ENCODE data around the gene NTRK2. TPM values are rescaled to one million over a fixed set of nuclear protein-coding genes. Genes with fewer than 3 reads are reported as not detected.

NTRK2 gene
- total RNA-seq, 1 donor from 2014 or later, result 26.6 TPM

DNA sequence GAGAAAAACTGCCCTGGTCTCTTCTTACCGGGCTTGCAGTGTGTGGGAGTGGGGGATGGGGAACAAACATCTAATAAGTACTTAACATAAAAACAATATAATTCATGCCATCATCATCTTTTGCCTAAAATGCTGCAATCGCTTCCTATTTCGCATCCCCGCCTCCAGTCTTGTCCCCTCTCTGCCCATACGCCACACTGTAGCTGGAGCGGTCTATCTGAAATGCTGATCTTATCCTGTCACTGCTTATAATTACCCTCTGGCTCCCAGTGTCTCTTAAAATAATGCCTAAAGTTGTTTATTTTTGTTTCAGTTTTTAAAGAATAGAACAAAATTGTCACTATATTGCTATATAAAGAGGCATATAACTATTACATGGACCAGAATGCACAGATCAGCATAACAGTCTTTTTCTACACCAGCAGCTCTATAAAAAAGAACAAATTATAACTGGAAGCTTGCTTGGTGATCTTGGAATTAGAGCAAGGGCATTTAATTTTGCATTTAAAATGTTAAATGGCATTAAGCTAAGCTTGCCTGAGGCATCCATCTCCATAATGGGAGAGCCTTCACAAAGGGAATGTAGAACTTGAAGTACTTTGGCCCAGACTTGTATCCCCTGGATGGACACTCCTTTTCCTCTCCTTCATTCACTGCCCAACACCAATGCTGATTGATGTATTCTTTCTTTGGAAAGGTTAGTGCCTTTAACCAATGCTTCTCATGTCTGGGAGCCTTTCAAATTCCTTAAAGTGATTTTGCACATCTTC lies 12.2 kb downstream of the NTRK2 start:
- H3K36me3 ChIP-seq (ENCODE audit: control insufficient read depth in 3 of 3, insufficient read depth in 3 of 3, low read length in 3 of 3), result no peaks in the 10 kb centered on the region
- no peaks in the 10 kb centered on the region for H3K9me3 ChIP-seq (ENCODE audit: control insufficient read depth in 3 of 3, low read length in 3 of 3)
- H3K9ac ChIP-seq (ENCODE audit: low read depth in 1 of 3, low read length in 3 of 3), result no peak overlapping the region
- H3K4me3 ChIP-seq (ENCODE audit: low read length in 3 of 3), result no peak overlapping the region
- H3K27me3 ChIP-seq (ENCODE audit: control insufficient read depth in 3 of 3, insufficient read depth in 3 of 3, low read length in 3 of 3), result no peaks in the 10 kb centered on the region
- no peaks in the 10 kb centered on the region for H3K4me1 ChIP-seq (ENCODE audit: control insufficient read depth in 3 of 3, insufficient read depth in 3 of 3, low read length in 3 of 3)
- no peak overlapping the region for H3K27ac ChIP-seq (ENCODE audit: low read depth, low read length)

DNA sequence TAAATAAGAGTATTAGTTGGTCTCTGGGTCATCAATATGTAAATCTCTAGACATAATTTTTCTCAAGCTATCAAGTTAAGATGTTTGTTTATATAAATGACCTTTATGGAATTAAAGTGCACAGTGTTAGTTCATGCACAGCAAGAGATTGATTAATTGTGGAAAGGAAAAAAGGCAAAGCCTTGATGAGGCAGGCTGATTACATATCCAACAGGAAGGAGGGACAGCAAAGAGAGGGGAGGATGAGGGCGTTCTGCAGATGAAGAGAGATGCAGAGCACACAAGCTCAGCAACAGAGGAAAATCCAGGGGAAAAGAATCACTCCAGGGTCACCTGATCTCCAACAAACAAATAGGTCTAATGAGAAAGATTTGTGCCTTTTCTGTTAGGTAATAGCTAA lies 16.5 kb downstream of the NTRK2 start:
- Histone ChIP-seq H3K27ac (ENCODE audit: low read depth, low read length) (no peak overlapping the region), H3K4me3 (ENCODE audit: low read length in 3 of 3) (no peak overlapping the region), H3K36me3 (ENCODE audit: control insufficient read depth in 3 of 3, insufficient read depth in 3 of 3, low read length in 3 of 3) (no peaks in the 10 kb centered on the region), H3K9me3 (ENCODE audit: control insufficient read depth in 3 of 3, low read length in 3 of 3) (no peaks in the 10 kb centered on the region), H3K27me3 (ENCODE audit: control insufficient read depth in 3 of 3, insufficient read depth in 3 of 3, low read length in 3 of 3) (no peaks in the 10 kb centered on the region), H3K4me1 (ENCODE audit: control insufficient read depth in 3 of 3, insufficient read depth in 3 of 3, low read length in 3 of 3) (no peaks in the 10 kb centered on the region), H3K9ac (ENCODE audit: low read depth in 1 of 3, low read length in 3 of 3) (no peak overlapping the region)

DNA sequence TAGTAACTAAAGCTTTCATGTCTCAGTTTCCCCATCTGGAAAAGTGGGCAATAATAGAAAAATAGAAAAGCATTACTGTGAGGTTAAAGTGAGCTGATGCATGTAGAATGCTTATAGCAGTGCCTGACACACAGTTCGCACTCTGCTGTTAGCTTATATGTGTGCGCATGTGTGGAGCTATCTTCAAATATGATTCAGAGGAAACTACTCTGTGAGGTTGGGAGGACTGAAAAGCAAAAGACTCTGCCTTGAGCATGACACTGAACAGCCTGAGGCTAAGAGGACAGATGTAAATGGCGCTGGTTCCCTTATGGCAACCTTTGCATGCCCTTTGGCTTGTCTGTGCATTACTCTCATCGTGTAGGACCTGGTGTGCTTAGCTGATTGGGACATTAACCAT lies 19.4 kb downstream of the NTRK2 start:
- Histone ChIP-seq H3K9me3 (ENCODE audit: control insufficient read depth in 3 of 3, low read length in 3 of 3) (no peaks in the 10 kb centered on the region), H3K9ac (ENCODE audit: low read depth in 1 of 3, low read length in 3 of 3) (no peak overlapping the region), H3K36me3 (ENCODE audit: control insufficient read depth in 3 of 3, insufficient read depth in 3 of 3, low read length in 3 of 3) (no peaks in the 10 kb centered on the region)

DNA sequence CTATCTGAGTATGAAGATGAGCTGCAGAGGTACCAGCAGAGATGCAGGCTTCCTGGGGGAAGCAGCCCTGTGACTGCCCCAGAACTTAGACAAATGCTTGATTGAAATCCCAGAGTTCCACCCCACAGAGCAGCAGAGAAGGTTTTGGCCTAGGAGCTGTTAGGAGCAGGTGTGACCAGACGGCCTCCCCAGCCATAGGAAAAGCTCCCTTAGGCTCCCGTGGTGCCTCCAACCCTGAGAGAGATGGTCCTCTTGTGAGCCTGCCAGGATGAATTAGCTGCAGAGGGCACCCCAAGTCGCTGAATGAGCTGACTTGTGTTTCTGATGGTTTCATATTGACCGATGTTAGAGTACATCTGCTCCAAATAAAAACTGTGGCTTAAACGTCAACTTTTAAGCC lies 22.1 kb downstream of the NTRK2 start:
- H3K27me3 ChIP-seq (ENCODE audit: control insufficient read depth in 3 of 3, insufficient read depth in 3 of 3, low read length in 3 of 3), result no peaks in the 10 kb centered on the region
- peaks cover 0 to 4% (median 0%) of the 10 kb centered on the region in 3 donors for H3K4me1 ChIP-seq (ENCODE audit: control insufficient read depth in 3 of 3, insufficient read depth in 3 of 3, low read length in 3 of 3)
- no peak overlapping the region for H3K9ac ChIP-seq (ENCODE audit: low read depth in 1 of 3, low read length in 3 of 3)
- H3K36me3 ChIP-seq (ENCODE audit: control insufficient read depth in 3 of 3, insufficient read depth in 3 of 3, low read length in 3 of 3), result no peaks in the 10 kb centered on the region
- H3K9me3 ChIP-seq (ENCODE audit: control insufficient read depth in 3 of 3, low read length in 3 of 3), result no peaks in the 10 kb centered on the region
- H3K4me3 ChIP-seq (ENCODE audit: low read length in 3 of 3), result no peak overlapping the region
- no peak overlapping the region for H3K27ac ChIP-seq (ENCODE audit: low read depth, low read length)

More for the DNA sequence above, 19.4 kb downstream of the NTRK2 start:
- peaks cover 0 to 4% (median 0%) of the 10 kb centered on the region in 3 donors for H3K4me1 ChIP-seq (ENCODE audit: control insufficient read depth in 3 of 3, insufficient read depth in 3 of 3, low read length in 3 of 3)
- H3K27me3 ChIP-seq (ENCODE audit: control insufficient read depth in 3 of 3, insufficient read depth in 3 of 3, low read length in 3 of 3), result no peaks in the 10 kb centered on the region
- H3K4me3 ChIP-seq (ENCODE audit: low read length in 3 of 3), result no peak overlapping the region
- H3K27ac ChIP-seq (ENCODE audit: low read depth, low read length), result no peak overlapping the region

DNA sequence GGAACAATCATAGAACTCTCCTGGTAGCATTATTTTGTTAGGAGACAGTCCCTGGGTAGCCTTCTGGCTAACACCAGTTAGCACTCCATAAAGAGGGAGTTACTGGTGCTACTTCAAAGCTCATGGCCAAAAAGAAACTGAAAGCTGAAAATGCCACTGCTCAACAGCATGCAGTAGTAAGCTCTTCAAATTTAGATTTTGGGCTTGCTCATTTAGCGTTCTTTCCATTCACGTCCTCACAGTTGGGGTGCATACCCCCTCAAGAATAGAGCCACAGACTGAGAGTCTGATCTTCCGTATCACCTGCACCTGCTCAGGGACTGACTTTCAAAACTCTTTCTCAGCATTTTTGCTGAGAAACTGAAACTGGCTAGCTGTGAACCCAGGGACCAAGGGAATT lies 24.7 kb downstream of the NTRK2 start:
- Histone ChIP-seq H3K36me3 (ENCODE audit: control insufficient read depth in 3 of 3, insufficient read depth in 3 of 3, low read length in 3 of 3) (no peaks in the 10 kb centered on the region), H3K4me1 (ENCODE audit: control insufficient read depth in 3 of 3, insufficient read depth in 3 of 3, low read length in 3 of 3) (peaks cover 0 to 4% (median 0%) of the 10 kb centered on the region in 3 donors), H3K4me3 (ENCODE audit: low read length in 3 of 3) (no peak overlapping the region), H3K9ac (ENCODE audit: low read depth in 1 of 3, low read length in 3 of 3) (no peak overlapping the region), H3K27ac (ENCODE audit: low read depth, low read length) (no peak overlapping the region), H3K9me3 (ENCODE audit: control insufficient read depth in 3 of 3, low read length in 3 of 3) (no peaks in the 10 kb centered on the region), H3K27me3 (ENCODE audit: control insufficient read depth in 3 of 3, insufficient read depth in 3 of 3, low read length in 3 of 3) (no peaks in the 10 kb centered on the region)

DNA sequence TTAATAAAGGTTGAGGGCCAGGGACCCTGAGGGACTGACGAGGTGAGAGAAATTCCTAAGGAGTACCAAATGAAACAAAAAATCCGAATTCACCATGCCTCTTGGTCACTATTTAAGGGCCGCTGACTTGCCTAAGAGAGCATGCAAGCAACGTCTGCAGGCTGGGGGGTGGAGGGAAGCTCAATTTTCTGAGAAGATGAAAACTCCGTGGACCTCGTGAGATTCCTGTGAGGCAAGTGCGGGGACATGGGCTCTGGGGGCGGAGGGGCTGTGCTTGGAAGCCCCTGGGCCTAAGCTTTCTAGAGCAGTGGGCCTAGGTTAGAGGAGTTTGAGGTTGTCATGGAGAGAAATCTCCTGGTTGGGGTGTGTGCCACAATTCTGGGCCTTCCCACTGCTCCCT lies 27.5 kb downstream of the NTRK2 start:
- no peak overlapping the region for H3K27ac ChIP-seq (ENCODE audit: low read depth, low read length)
- no peaks in the 10 kb centered on the region for H3K9me3 ChIP-seq (ENCODE audit: control insufficient read depth in 3 of 3, low read length in 3 of 3)
- no peak overlapping the region for H3K9ac ChIP-seq (ENCODE audit: low read depth in 1 of 3, low read length in 3 of 3)
- no peak overlapping the region for H3K4me3 ChIP-seq (ENCODE audit: low read length in 3 of 3)
- no peaks in the 10 kb centered on the region for H3K4me1 ChIP-seq (ENCODE audit: control insufficient read depth in 3 of 3, insufficient read depth in 3 of 3, low read length in 3 of 3)
- H3K36me3 ChIP-seq (ENCODE audit: control insufficient read depth in 3 of 3, insufficient read depth in 3 of 3, low read length in 3 of 3), result no peaks in the 10 kb centered on the region
- no peaks in the 10 kb centered on the region for H3K27me3 ChIP-seq (ENCODE audit: control insufficient read depth in 3 of 3, insufficient read depth in 3 of 3, low read length in 3 of 3)

DNA sequence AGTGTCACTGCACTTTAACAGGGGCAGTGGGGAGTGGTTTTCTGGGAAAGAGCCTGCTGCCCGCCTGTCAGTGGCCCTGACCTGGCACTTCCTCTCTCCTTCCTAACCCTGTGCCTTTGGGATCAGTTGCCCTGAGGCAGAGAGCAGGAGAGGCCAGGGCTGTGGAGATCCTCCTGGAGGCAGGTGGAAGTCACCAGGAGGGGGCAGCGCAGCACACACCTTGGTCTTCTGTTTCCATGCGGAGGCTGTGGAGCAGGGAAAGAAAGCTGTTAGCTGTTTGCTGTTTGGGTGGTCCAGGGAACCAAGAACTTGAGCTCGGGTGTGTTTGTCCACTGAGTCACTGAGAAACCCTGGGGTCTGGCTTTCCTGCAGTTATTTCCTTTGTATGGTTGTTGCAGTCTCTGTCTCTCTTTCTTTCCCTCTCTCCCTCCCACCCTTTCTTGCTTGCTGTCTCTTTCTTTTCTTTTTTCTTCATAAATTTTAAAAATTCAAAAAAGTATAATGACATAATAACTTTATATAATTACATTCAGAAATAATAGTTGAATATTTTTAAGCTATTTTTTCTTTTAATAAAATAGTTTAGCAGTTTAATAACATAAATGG lies 28.1 kb downstream of the NTRK2 start:
- no peaks in the 10 kb centered on the region for H3K4me1 ChIP-seq (ENCODE audit: control insufficient read depth in 3 of 3, insufficient read depth in 3 of 3, low read length in 3 of 3)
- no peak overlapping the region for H3K27ac ChIP-seq (ENCODE audit: low read depth, low read length)
- no peak overlapping the region for H3K4me3 ChIP-seq (ENCODE audit: low read length in 3 of 3)
- H3K27me3 ChIP-seq (ENCODE audit: control insufficient read depth in 3 of 3, insufficient read depth in 3 of 3, low read length in 3 of 3), result no peaks in the 10 kb centered on the region
- H3K9me3 ChIP-seq (ENCODE audit: control insufficient read depth in 3 of 3, low read length in 3 of 3), result no peaks in the 10 kb centered on the region
- H3K36me3 ChIP-seq (ENCODE audit: control insufficient read depth in 3 of 3, insufficient read depth in 3 of 3, low read length in 3 of 3), result no peaks in the 10 kb centered on the region
- H3K9ac ChIP-seq (ENCODE audit: low read depth in 1 of 3, low read length in 3 of 3), result no peak overlapping the region

DNA sequence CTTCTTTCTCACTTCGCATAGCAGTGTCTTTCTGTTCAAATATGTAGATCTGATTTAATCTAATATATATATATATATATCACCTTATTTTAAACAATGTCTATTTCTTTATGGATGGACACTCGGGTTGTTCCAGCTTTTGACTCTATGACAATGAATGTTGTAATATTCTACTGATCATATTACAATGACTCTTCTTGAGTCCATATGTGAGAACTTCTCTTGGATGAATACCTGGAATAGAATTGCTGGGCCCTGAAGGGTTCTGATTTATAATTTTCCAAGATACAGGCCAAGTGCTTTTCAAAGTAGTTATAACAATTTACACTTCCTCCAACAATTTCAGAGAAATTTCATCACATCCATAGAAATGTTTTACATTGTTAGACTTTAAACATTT lies 28.8 kb downstream of the NTRK2 start:
- no peak overlapping the region for H3K27ac ChIP-seq (ENCODE audit: low read depth, low read length)
- H3K9ac ChIP-seq (ENCODE audit: low read depth in 1 of 3, low read length in 3 of 3), result no peak overlapping the region
- H3K9me3 ChIP-seq (ENCODE audit: control insufficient read depth in 3 of 3, low read length in 3 of 3), result no peaks in the 10 kb centered on the region
- no peaks in the 10 kb centered on the region for H3K27me3 ChIP-seq (ENCODE audit: control insufficient read depth in 3 of 3, insufficient read depth in 3 of 3, low read length in 3 of 3)
- H3K4me3 ChIP-seq (ENCODE audit: low read length in 3 of 3), result no peak overlapping the region
- H3K36me3 ChIP-seq (ENCODE audit: control insufficient read depth in 3 of 3, insufficient read depth in 3 of 3, low read length in 3 of 3), result no peaks in the 10 kb centered on the region
- H3K4me1 ChIP-seq (ENCODE audit: control insufficient read depth in 3 of 3, insufficient read depth in 3 of 3, low read length in 3 of 3), result no peaks in the 10 kb centered on the region

DNA sequence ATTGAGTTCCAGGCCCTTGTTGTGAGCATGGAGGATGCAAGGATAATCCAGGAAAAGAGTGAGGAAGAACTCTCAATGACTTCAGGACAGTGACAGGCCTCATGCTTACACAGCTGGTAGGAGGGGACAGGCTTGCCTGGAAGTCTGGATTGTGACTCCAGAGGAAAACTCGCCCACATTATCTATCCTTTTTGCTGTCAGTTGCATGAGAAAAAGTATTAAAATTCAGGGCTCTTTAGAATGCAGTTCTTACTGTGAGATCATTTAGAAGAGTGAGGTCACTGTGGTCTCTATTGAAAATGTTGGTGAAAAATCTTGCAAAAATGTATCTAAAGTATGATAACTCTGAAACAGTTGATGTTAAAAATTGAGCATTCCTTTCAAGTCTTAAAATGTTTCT lies 30.5 kb downstream of the NTRK2 start:
- no peaks in the 10 kb centered on the region for H3K4me1 ChIP-seq (ENCODE audit: control insufficient read depth in 3 of 3, insufficient read depth in 3 of 3, low read length in 3 of 3)
- H3K27ac ChIP-seq (ENCODE audit: low read depth, low read length), result no peak overlapping the region
- no peaks in the 10 kb centered on the region for H3K36me3 ChIP-seq (ENCODE audit: control insufficient read depth in 3 of 3, insufficient read depth in 3 of 3, low read length in 3 of 3)
- H3K4me3 ChIP-seq (ENCODE audit: low read length in 3 of 3), result no peak overlapping the region
- H3K27me3 ChIP-seq (ENCODE audit: control insufficient read depth in 3 of 3, insufficient read depth in 3 of 3, low read length in 3 of 3), result no peaks in the 10 kb centered on the region
- H3K9ac ChIP-seq (ENCODE audit: low read depth in 1 of 3, low read length in 3 of 3), result no peak overlapping the region
- H3K9me3 ChIP-seq (ENCODE audit: control insufficient read depth in 3 of 3, low read length in 3 of 3), result no peaks in the 10 kb centered on the region

DNA sequence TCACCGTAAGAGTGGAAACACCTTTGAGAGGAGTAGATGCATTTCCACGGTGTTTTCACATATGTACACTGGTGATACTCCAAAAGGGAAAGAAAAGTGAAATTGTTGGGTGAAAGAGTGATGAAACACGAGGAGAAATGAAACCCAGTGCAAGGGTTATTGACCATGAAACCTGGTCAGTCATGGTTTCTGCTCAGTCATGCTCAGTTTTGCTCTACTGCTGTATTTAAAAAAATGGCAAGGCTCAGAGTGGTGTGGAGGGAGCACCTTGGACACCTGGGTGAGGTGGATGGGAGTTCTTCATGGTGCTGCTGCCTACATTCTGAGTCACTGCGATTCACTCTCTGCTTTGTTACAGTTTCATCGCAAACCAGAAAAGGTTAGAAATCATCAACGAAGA lies 32.3 kb downstream of the NTRK2 start:
- H3K9ac ChIP-seq (ENCODE audit: low read depth in 1 of 3, low read length in 3 of 3), result no peak overlapping the region
- no peak overlapping the region for H3K27ac ChIP-seq (ENCODE audit: low read depth, low read length)
- H3K4me3 ChIP-seq (ENCODE audit: low read length in 3 of 3), result no peak overlapping the region
- H3K4me1 ChIP-seq (ENCODE audit: control insufficient read depth in 3 of 3, insufficient read depth in 3 of 3, low read length in 3 of 3), result no peaks in the 10 kb centered on the region
- no peaks in the 10 kb centered on the region for H3K27me3 ChIP-seq (ENCODE audit: control insufficient read depth in 3 of 3, insufficient read depth in 3 of 3, low read length in 3 of 3)
- H3K36me3 ChIP-seq (ENCODE audit: control insufficient read depth in 3 of 3, insufficient read depth in 3 of 3, low read length in 3 of 3), result no peaks in the 10 kb centered on the region
- no peaks in the 10 kb centered on the region for H3K9me3 ChIP-seq (ENCODE audit: control insufficient read depth in 3 of 3, low read length in 3 of 3)
